Spinal cord (tissue), 10 donors: ENCODE measurements around the gene EME2. TPM values are rescaled to one million over a fixed set of nuclear protein-coding genes. Genes with fewer than 3 reads are reported as not detected.
A peak's percentile ranks its signal among the peaks of the same experiment; 100 is the strongest.

Experiments used
- DNase-seq, 6 donors: peaks; one replicate each; pipeline versions ENCODE4 v3.0.0 to v3.0.0-alpha.2; 2013 to 2015; ENCODE audit warnings: low spot score in 6 of 6, low read depth in 4 of 6
- H3K27ac ChIP-seq: one replicate; pipeline ENCODE4 v1.5.1; 2013; ENCODE audit warnings: low read depth, low read length, control low read depth
- H3K27me3 ChIP-seq: one replicate; pipeline ENCODE4 v1.6.1; 2013; ENCODE audit warnings: low read length; ENCODE audit not compliant: control insufficient read depth, insufficient read depth
- H3K36me3 ChIP-seq: one replicate; pipeline ENCODE4 v1.6.1; 2013; ENCODE audit warnings: low read length; ENCODE audit not compliant: control insufficient read depth, insufficient read depth
- H3K4me1 ChIP-seq: one replicate; pipeline ENCODE4 v1.6.1; 2013; ENCODE audit warnings: low read length; ENCODE audit not compliant: control insufficient read depth, insufficient read depth
- H3K4me3 ChIP-seq: one replicate; pipeline ENCODE4 v1.5.1; 2013; ENCODE audit warnings: low read depth, low read length, control low read depth
- H3K9me3 ChIP-seq: one replicate; pipeline ENCODE4 v1.6.1; 2013; ENCODE audit warnings: low read length; ENCODE audit not compliant: control insufficient read depth, insufficient read depth
- WGBS: methylation state at CpG from one replicate; pipeline ENCODE4 v1.1.5; 2013; ENCODE audit warnings: missing lambda C conversion rate; ENCODE audit not compliant: insufficient coverage; 5-methylcytosine and 5-hydroxymethylcytosine counted together
- polyA plus RNA-seq, 2 donors: library from polyadenylated mRNA; unstranded; fragments of 120-200 nt; gene quantifications; one replicate each; pipeline ENCODE4 v1.2.1, GENCODE V29; 2013; ENCODE audit not compliant: insufficient read length in 2 of 2
- total RNA-seq, 2 donors: library from RNA; depleted of rRNA in 1 of 2; stranded (reverse); fragments of 120-200 nt in 1 of 2; fragments of >200 nt in 1 of 2; gene quantifications; one replicate each; pipeline versions ENCODE4 v1.2.3 to v1.2.4, GENCODE V29; 2013 to 2014
- donor health status: healthy.

EME2 gene
- total and polyA plus RNA-seq, 4 donors, result 6.5 to 20.7 (median 16.4) TPM

DNA sequence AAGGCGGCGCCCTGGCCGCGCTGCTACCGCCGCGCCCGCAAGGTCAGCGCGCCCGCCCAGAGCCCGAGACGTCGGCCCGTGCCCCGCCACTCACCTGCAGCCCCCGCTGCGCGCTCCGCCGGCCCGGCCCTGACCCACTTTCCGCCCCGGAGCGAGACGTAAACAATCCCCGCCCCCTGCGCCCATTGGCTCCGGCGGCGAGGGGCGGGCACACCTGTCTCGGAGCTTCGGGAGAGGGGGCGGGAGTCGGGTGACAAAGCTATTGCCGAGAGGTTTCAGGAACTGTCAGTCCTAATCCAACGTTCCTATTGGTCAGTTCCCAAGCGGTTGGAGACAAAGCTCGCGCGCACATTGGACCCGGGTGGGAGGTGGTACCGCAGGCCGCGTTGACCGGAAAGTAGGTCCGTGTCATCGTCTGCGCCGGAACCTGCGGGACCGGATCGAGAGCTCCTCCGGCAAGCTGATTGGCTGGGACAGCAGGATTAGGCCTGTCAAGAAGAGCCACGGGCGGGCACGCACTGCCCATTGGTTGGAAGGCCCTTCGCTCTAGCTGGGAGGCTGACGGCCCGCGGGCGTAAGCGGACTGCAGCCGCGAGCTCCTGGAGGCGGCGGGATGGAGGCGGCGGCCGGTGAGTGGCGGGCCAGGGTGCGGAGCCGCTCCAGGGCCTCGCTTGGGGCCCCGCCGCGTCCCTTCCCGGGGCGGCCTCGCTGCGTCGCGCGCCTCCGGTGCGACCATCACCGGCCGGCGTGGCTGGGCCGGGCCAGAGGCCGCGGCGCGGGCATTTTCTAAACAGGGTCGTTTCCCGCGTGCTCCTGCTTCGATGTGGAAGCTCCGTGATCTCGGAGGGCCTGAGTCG, 10.0 kb downstream of the EME2 start, which contains the start of the genes NUBP2 and SPSB3:
TSS of gene NUBP2 (plus strand) at position 553 of the 857 bp plus-strand sequence. CDS start at position 614, 61 bp downstream.
TSS of gene SPSB3 (minus strand) at position 164 of the 857 bp plus-strand sequence. CDS start 1,088 bp downstream, outside the sequence.
- H3K27ac ChIP-seq, result peak within 1 kb of the TSS; percentile 40
- H3K36me3 ChIP-seq, result peaks cover 71% of the 10 kb centered on the region
- WGBS, result under 1% methylated on average over 102 of the region's 102 CpGs
- H3K27me3 ChIP-seq, result no peaks in the 10 kb centered on the region
- peaks cover 45% of the 10 kb centered on the region for H3K4me1 ChIP-seq
- H3K4me3 ChIP-seq, result peak within 1 kb of the TSS; percentile 80
- no peaks in the 10 kb centered on the region for H3K9me3 ChIP-seq
- peak; percentile 97 to 100 (median 100) for DNase-seq

- Histone ChIP-seq H3K36me3 (peaks cover 71% of the 10 kb centered on the region), H3K27me3 (no peaks in the 10 kb centered on the region), H3K27ac (no peak overlapping the region), H3K4me1 (peaks cover 32% of the 10 kb centered on the region), H3K4me3 (no peak overlapping the region), H3K9me3 (no peaks in the 10 kb centered on the region)
- DNase-seq, result no peak
- WGBS, result 92% methylated on average over 19 of the region's 26 CpGs
These were observed 12.6 kb downstream of the EME2 start for GRCh38 chr16:1784977-1785845.

DNA sequence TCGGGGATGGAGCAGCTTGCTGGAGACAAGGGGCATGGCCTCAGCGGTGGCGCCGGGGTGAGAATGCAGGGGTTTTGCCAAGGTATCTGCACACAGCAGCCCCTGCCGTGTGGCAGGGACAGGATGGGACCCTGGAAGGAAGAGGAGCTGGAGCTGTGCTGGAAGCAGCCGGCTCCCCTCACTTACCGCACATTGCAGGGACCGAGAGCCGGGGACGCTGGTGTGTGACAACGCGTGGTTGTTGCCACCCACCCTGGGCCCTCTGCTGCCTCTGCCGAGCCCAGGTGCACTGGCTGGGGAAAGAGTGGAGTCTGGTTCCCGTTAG, 13.2 kb downstream of the EME2 start:
- H3K36me3 ChIP-seq, result peaks cover 72% of the 10 kb centered on the region
- no peak for DNase-seq
- no peaks in the 10 kb centered on the region for H3K27me3 ChIP-seq
- no peaks in the 10 kb centered on the region for H3K9me3 ChIP-seq
- 95% methylated on average over 14 of the region's 14 CpGs for WGBS
- no peak overlapping the region for H3K4me3 ChIP-seq
- H3K4me1 ChIP-seq, result peaks cover 29% of the 10 kb centered on the region
- no peak overlapping the region for H3K27ac ChIP-seq

DNA sequence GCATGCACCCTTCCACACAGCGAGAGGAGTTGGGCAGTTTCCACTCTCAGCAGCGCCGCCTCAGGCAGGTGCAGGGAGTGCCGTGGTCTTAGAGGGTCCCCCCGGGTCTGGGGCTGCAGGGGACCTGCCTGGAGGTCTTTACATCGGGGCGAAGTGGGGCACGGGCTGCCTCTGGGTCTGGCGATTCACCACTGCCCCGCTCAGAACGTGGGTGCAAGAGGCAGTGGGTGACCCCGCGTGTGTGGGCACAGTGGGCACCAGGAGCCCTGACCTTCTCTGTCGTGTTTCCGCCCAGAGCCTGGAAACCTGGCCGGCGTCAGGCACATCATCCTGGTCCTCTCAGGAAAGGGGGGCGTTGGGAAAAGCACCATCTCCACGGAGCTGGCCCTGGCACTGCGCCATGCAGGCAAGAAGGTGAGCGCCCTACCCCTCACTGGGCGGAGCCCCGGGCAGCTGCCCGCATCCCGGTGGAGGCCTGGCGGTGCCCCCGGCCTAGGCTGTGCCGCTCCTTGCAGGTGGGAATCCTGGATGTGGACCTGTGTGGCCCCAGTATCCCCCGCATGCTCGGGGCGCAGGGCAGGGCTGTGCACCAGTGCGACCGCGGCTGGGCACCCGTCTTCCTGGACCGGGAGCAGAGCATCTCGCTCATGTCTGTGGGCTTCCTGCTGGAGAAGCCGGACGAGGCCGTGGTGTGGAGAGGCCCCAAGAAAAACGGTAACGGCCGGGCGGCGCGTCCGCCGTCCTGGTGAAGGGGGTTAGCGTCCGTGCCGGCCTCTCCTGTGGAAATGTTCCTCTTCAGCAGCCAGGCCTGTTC, 13.8 kb downstream of the EME2 start:
- WGBS, result 92% methylated on average over 51 of the region's 51 CpGs
- no peaks in the 10 kb centered on the region for H3K9me3 ChIP-seq
- peaks cover 72% of the 10 kb centered on the region for H3K36me3 ChIP-seq
- no peaks in the 10 kb centered on the region for H3K27me3 ChIP-seq
- H3K4me3 ChIP-seq, result no peak overlapping the region
- peaks cover 23% of the 10 kb centered on the region for H3K4me1 ChIP-seq
- no peak overlapping the region for H3K27ac ChIP-seq
- DNase-seq, result no peak

- H3K4me3 ChIP-seq, result no peak overlapping the region
- H3K27ac ChIP-seq, result no peak overlapping the region
- H3K36me3 ChIP-seq, result peaks cover 77% of the 10 kb centered on the region
- H3K27me3 ChIP-seq, result no peaks in the 10 kb centered on the region
- no peaks in the 10 kb centered on the region for H3K9me3 ChIP-seq
- WGBS, result 91% methylated on average over 6 of the region's 6 CpGs
- no peak for DNase-seq
- peaks cover 18% of the 10 kb centered on the region for H3K4me1 ChIP-seq
These were observed 14.4 kb downstream of the EME2 start for GRCh38 chr16:1787056-1787321.

DNA sequence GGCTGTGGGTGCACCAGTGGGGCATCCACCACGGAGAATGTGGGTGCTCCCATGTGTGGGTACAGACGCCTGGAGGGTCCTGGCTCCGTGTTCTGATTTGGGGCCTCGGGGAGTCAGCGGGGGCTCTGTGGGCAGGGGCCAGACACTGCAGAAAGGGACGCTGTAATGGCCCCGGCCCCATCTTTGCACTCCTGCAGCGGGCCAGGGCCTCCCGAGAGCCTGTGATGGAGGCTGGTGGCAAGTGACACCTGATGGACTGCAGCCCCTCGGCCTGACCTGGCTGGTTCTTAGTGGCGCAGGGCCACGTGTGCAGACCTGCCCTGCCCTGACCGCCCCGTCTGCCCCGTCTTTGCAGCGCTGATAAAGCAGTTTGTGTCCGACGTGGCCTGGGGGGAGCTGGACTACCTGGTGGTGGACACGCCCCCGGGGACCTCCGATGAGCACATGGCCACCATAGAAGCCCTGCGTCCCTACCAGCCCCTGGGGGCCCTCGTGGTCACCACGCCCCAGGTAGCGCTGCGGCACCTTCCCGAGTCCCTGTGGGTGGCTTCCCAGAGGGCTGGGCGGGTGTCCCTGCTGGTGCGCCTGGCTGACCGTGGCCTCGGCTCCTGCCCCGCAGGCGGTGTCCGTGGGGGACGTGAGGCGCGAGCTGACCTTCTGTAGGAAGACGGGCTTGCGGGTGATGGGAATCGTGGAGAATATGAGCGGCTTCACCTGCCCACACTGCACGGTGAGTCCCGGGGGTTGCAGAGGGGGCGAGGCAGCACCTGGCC, 14.9 kb downstream of the EME2 start:
- WGBS, result 94% methylated on average over 44 of the region's 44 CpGs
- Histone ChIP-seq H3K4me3 (no peak overlapping the region), H3K4me1 (peaks cover 18% of the 10 kb centered on the region), H3K27me3 (no peaks in the 10 kb centered on the region), H3K36me3 (peaks cover 82% of the 10 kb centered on the region), H3K9me3 (no peaks in the 10 kb centered on the region), H3K27ac (no peak overlapping the region)
- no peak for DNase-seq

DNA sequence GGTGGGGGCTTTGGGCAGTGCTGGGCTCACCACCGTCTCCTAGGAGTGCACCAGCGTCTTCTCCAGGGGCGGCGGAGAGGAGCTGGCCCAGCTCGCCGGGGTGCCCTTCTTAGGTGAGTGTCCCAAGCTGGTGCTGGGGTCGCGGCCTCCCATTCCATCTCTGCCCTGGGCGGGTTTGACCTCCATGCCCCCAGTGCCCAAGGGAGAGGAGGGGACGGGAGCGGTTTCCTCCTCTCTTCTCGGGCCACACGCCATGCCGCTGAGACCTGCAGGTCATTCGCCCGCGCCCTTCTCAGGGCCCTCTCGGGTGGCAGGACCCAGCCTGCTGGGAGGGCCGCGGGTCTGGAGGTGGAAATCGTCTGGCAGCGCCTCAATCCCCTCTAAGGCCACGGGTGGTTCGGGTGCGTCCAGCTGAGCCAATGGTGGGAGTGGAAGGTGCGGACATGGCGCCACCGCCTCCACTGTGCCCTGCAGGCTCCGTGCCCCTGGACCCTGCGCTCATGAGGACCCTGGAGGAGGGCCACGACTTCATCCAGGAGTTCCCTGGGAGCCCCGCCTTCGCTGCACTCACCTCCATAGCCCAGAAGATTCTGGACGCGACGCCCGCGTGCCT, 15.6 kb downstream of the EME2 start:
- WGBS, result 95% methylated on average over 34 of the region's 38 CpGs
- no peak for DNase-seq
- no peak overlapping the region for H3K27ac ChIP-seq
- peaks cover 18% of the 10 kb centered on the region for H3K4me1 ChIP-seq
- H3K4me3 ChIP-seq, result no peak overlapping the region
- no peaks in the 10 kb centered on the region for H3K9me3 ChIP-seq
- no peaks in the 10 kb centered on the region for H3K27me3 ChIP-seq
- peaks cover 89% of the 10 kb centered on the region for H3K36me3 ChIP-seq

DNA sequence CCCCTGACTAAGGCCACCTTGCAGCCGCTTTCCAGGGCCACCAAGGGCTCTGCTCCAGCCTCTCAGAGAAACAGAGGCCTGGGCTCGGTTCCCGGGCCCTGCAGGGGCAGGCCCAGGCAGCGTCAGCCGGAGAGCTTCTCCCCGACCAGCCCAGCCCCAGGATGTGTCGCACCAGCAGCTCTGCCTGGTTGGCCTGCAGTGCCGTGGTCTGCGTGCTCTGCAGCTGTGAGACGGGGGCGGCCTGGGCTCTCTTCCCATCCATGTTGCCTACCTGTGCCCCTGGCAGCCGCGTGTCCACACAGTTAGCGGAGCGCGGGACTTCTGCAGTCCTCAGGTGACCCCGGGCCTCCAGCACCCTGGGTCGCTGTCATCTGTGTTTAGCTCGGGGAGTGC, 16.1 kb downstream of the EME2 start:
- peaks cover 13% of the 10 kb centered on the region for H3K4me1 ChIP-seq
- H3K27ac ChIP-seq, result no peak overlapping the region
- H3K27me3 ChIP-seq, result no peaks in the 10 kb centered on the region
- no peak for DNase-seq
- WGBS, result 86% methylated on average over 19 of the region's 19 CpGs
- no peaks in the 10 kb centered on the region for H3K9me3 ChIP-seq
- no peak overlapping the region for H3K4me3 ChIP-seq
- peaks cover 94% of the 10 kb centered on the region for H3K36me3 ChIP-seq
